Osteoblast (primary cell): ENCODE measurements around the gene RTKN2. TPM values are rescaled to one million over a fixed set of nuclear protein-coding genes. Genes with fewer than 3 reads are reported as not detected.

Experiments used
- DNase-seq: peaks from one replicate; pipeline ENCODE4 v3.0.0; 2011; ENCODE audit warnings: low spot score, mixed read lengths; ENCODE audit not compliant: insufficient read length; ENCODE audit errors: missing footprints
- H2AFZ ChIP-seq: 2 replicates; pipeline ENCODE4 v1.6.0; 2011; ENCODE audit warnings: mild to moderate bottlenecking, low read length
- H3K27ac ChIP-seq: 2 replicates; pipeline ENCODE4 v1.5.1; 2011; ENCODE audit warnings: mild to moderate bottlenecking, low read depth, low read length, moderate library complexity
- H3K27me3 ChIP-seq: 2 replicates; pipeline ENCODE4 v1.6.0; 2012; ENCODE audit warnings: mild to moderate bottlenecking, control low read depth, inconsistent platforms, low read length, moderate library complexity; ENCODE audit not compliant: insufficient read depth
- H3K36me3 ChIP-seq: 2 replicates; pipeline ENCODE4 v1.5.1; 2011; ENCODE audit warnings: mild to moderate bottlenecking, low read length, control low read depth, moderate library complexity; ENCODE audit not compliant: insufficient read depth
- H3K4me1 ChIP-seq: 2 replicates; pipeline ENCODE4 v1.5.1; 2011; ENCODE audit warnings: mild to moderate bottlenecking, low read length, control low read depth, moderate library complexity; ENCODE audit not compliant: insufficient read depth
- H3K4me2 ChIP-seq: 2 replicates; pipeline ENCODE4 v1.6.0; 2011; ENCODE audit warnings: mild to moderate bottlenecking, low read length; ENCODE audit not compliant: insufficient read depth
- H3K4me3 ChIP-seq: fragments of 200-600 bp; sonication (generic); 3 replicates; pipeline ENCODE4 v1.5.1; 2012; ENCODE audit warnings: mild to moderate bottlenecking, low read length, inconsistent platforms; ENCODE audit not compliant: insufficient read depth
- H3K79me2 ChIP-seq: 2 replicates; pipeline ENCODE4 v1.6.0; 2012; ENCODE audit warnings: mild to moderate bottlenecking, low read length, control low read depth, inconsistent platforms; ENCODE audit not compliant: insufficient read depth
- H3K9me3 ChIP-seq: 2 replicates; pipeline ENCODE4 v1.5.1; 2011; ENCODE audit warnings: low read depth, low read length, control low read depth
- H4K20me1 ChIP-seq: 2 replicates; pipeline ENCODE4 v1.6.0; 2012; ENCODE audit warnings: mild to moderate bottlenecking, low read length, control low read depth; ENCODE audit not compliant: insufficient read depth
- CTCF ChIP-seq: IDR thresholded peaks from 2 replicates; pipeline ENCODE4 v1.5.1; 2011; ENCODE audit warnings: mild to moderate bottlenecking, low read depth, low read length, moderate library complexity; ENCODE audit errors: extremely low read depth
- total RNA-seq: library from RNA; depleted of rRNA; stranded (reverse); fragments of >200 nt; gene quantifications from 2 replicates; pipeline ENCODE4 v1.2.3, GENCODE V29; 2012

RTKN2 gene
- total RNA-seq, 1 donor, result 8.0 TPM

GRCh38 chr10:62188021-62188616, 80.5 kb downstream of the RTKN2 start:
- TF ChIP-seq CTCF, result no peak
- DNase-seq, result no peak
- H2AFZ ChIP-seq, result no peak overlapping the region
- H3K36me3 ChIP-seq, result no peaks in the 10 kb centered on the region
- H3K79me2 ChIP-seq, result no peaks in the 10 kb centered on the region
- H3K27me3 ChIP-seq, result no peaks in the 10 kb centered on the region
- H3K4me2 ChIP-seq, result no peak overlapping the region
- no peaks in the 10 kb centered on the region for H4K20me1 ChIP-seq
- H3K9me3 ChIP-seq, result no peaks in the 10 kb centered on the region
- no peak overlapping the region for H3K4me3 ChIP-seq
- no peak overlapping the region for H3K27ac ChIP-seq
- H3K4me1 ChIP-seq, result peaks cover 5% of the 10 kb centered on the region

GRCh38 chr10:62186999-62187675, 81.5 kb downstream of the RTKN2 start:
- DNase-seq, result no peak
- no peak overlapping the region for H3K27ac ChIP-seq
- no peaks in the 10 kb centered on the region for H3K79me2 ChIP-seq
- no peaks in the 10 kb centered on the region for H3K9me3 ChIP-seq
- peaks cover 5% of the 10 kb centered on the region for H3K4me1 ChIP-seq
- H2AFZ ChIP-seq, result no peak overlapping the region
- no peaks in the 10 kb centered on the region for H4K20me1 ChIP-seq
- no peak for TF ChIP-seq CTCF
- H3K27me3 ChIP-seq, result no peaks in the 10 kb centered on the region
- no peak overlapping the region for H3K4me2 ChIP-seq
- no peaks in the 10 kb centered on the region for H3K36me3 ChIP-seq
- no peak overlapping the region for H3K4me3 ChIP-seq

- DNase-seq, result no peak
- Histone ChIP-seq H3K4me2 (no peak overlapping the region), H3K79me2 (no peaks in the 10 kb centered on the region), H3K9me3 (no peaks in the 10 kb centered on the region), H3K27me3 (no peaks in the 10 kb centered on the region), H3K36me3 (no peaks in the 10 kb centered on the region), H2AFZ (no peak overlapping the region), H3K4me3 (no peak overlapping the region), H3K4me1 (peaks cover 5% of the 10 kb centered on the region), H3K27ac (no peak overlapping the region), H4K20me1 (no peaks in the 10 kb centered on the region)
- no peak for TF ChIP-seq CTCF
These were observed 82.5 kb downstream of the RTKN2 start for GRCh38 chr10:62185919-62186692.
